GM12878 (cell line): Measurements from ENCODE around the gene NIPA2. TPM values are rescaled to one million over a fixed set of nuclear protein-coding genes. Genes with fewer than 3 reads are reported as not detected.

Experiments
- ATAC-seq: fragments of 200-7000 bp; cut with Tn5 transposase; 3 replicates; pipeline ENCODE4 v1.9.1; 2020; ENCODE audit warnings: mild to moderate bottlenecking, moderate library complexity
- BruUV-seq: library from RNA; stranded (reverse); fragments of 400-500 nt; replicated peaks from 2 replicates; lab custom pipeline; 2021; lab: Mats Ljungman, UMichigan
- CTCF ChIA-PET: fragments of 300-600 bp; sonication (Branson Sonifier 250); formaldehyde crosslinking; extraction: SDS; loops from one replicate; lab custom pipeline; 2021; ENCODE audit warnings: inconsistent platforms; lab: Yijun Ruan, JAX
- POLR2A ChIA-PET: fragments of 350-600 bp; formaldehyde crosslinking; extraction: SDS; loops from one replicate; lab custom pipeline; 2021; ENCODE audit warnings: inconsistent platforms; lab: Charles Lee
- RAD21 ChIA-PET: fragments of 300-600 bp; sonication (Branson Sonifier 250); formaldehyde crosslinking; loops from one replicate; lab custom pipeline; 2023; ENCODE audit warnings: antibody characterized with exemption; ENCODE audit not compliant: unreplicated experiment; lab: Charles Lee
- SMC1A ChIA-PET: fragments of 300-600 bp; sonication (Branson Sonifier 250); formaldehyde crosslinking; loops from one replicate; lab custom pipeline; 2023; ENCODE audit not compliant: unreplicated experiment, uncharacterized antibody; lab: Charles Lee
- DNase-seq: peaks from one replicate; pipeline ENCODE4 v3.0.0-alpha.2; 2011; ENCODE audit warnings: low read depth, low spot score
- FAIRE-seq: peaks from 3 replicates; lab custom pipeline; 2011; peaks lifted over from hg19 to GRCh38; lab: Jason Lieb, UNC
- H2AFZ ChIP-seq: 2 replicates; pipeline ENCODE4 v1.6.0; 2011; ENCODE audit warnings: low read depth, low read length, control low read depth; ENCODE audit not compliant: control insufficient read depth
- H3K27ac ChIP-seq: 2 replicates; pipeline ENCODE4 v1.5.1; 2011; ENCODE audit warnings: control low read depth; ENCODE audit not compliant: control insufficient read depth, insufficient read depth
- H3K27me3 ChIP-seq, 2 experiments: replicated peaks in 1 of 2; 2 replicates each; pipeline versions ENCODE4 v1.6.0 to v1.6.1; 2011; ENCODE audit warnings: low read length in 1 of 2; ENCODE audit not compliant: control insufficient read depth in 2 of 2, insufficient read depth in 2 of 2
- H3K36me3 ChIP-seq, 2 experiments: 2 replicates each; pipeline ENCODE4 v1.5.1; 2011; ENCODE audit warnings: low read length in 1 of 2; ENCODE audit not compliant: control insufficient read depth in 2 of 2, insufficient read depth in 2 of 2
- H3K4me1 ChIP-seq: 2 replicates; pipeline ENCODE4 v1.6.1; 2011; ENCODE audit warnings: mild to moderate bottlenecking, low read length, moderate library complexity, mixed read lengths; ENCODE audit not compliant: control insufficient read depth, insufficient read depth
- H3K4me2 ChIP-seq: 2 replicates; pipeline ENCODE4 v1.6.0; 2011; ENCODE audit warnings: control low read depth; ENCODE audit not compliant: control insufficient read depth, insufficient read depth
- H3K4me3 ChIP-seq: fragments of 200-600 bp; sonication (generic); 2 replicates; pipeline ENCODE4 v1.5.1; 2016
- H3K79me2 ChIP-seq: 2 replicates; pipeline ENCODE4 v1.6.0; 2011; ENCODE audit warnings: low read length; ENCODE audit not compliant: control insufficient read depth, insufficient read depth
- H3K9ac ChIP-seq: 2 replicates; pipeline ENCODE4 v1.8.0; 2011; ENCODE audit warnings: low read length, control low read depth, mixed read lengths; ENCODE audit not compliant: control insufficient read depth, insufficient read depth
- H3K9me3 ChIP-seq: replicated peaks from 3 replicates; pipeline ENCODE4 v1.5.1; 2011; ENCODE audit warnings: mild to moderate bottlenecking, low read length; ENCODE audit not compliant: control insufficient read depth, insufficient read depth
- H4K20me1 ChIP-seq: 2 replicates; pipeline ENCODE4 v1.6.0; 2011; ENCODE audit not compliant: control insufficient read depth, insufficient read depth
- FOXK2 ChIP-seq: fragments of 450-650 bp; IDR thresholded peaks from 2 replicates; pipeline ENCODE4 v1.6.1; 2017; ENCODE audit warnings: mild to moderate bottlenecking, moderate library complexity
- IKZF2 ChIP-seq, 2 experiments: fragments of 450-650 bp; IDR thresholded peaks; 2 replicates each; pipeline ENCODE4 v1.6.1; 2017; ENCODE audit warnings: mild to moderate bottlenecking in 2 of 2, moderate library complexity in 2 of 2
- RAD21 ChIP-seq: IDR thresholded peaks from 2 replicates; pipeline ENCODE4 v1.6.1; 2011; ENCODE audit warnings: mild to moderate bottlenecking, low read depth, low read length, moderate library complexity; ENCODE audit not compliant: insufficient read depth
- REST ChIP-seq: IDR thresholded peaks from 2 replicates; pipeline ENCODE4 v1.6.1; 2012; ENCODE audit warnings: mild to moderate bottlenecking, low read depth, low read length
- RFX5 ChIP-seq: IDR thresholded peaks from 2 replicates; pipeline ENCODE4 v1.6.1; 2011; ENCODE audit warnings: low read depth, low read length, improper control_type of control experiment
- STAT1 ChIP-seq: fragments of 450-650 bp; conservative IDR thresholded peaks from 2 replicates; pipeline ENCODE4 v1.6.1; 2014; ENCODE audit warnings: antibody characterized with exemption, mild to moderate bottlenecking
- TCF3 ChIP-seq: IDR thresholded peaks from 2 replicates; pipeline ENCODE4 v1.6.1; 2012; ENCODE audit warnings: low read depth, mild to moderate bottlenecking, low read length, borderline replicate concordance; ENCODE audit not compliant: insufficient read depth
- ZNF384 ChIP-seq: IDR thresholded peaks from 2 replicates; pipeline ENCODE4 v1.6.1; 2012; ENCODE audit warnings: low read depth, mild to moderate bottlenecking, low read length, improper control_type of control experiment, borderline replicate concordance
- WGBS: methylation state at CpG from one replicate; pipeline ENCODE4 v1.1.6; 2016; ENCODE audit warnings: low lambda C conversion rate; ENCODE audit not compliant: insufficient replicate concordance, insufficient coverage; ENCODE audit errors: missing lambda C conversion rate; 5-methylcytosine and 5-hydroxymethylcytosine counted together
- in situ Hi-C: fragments of 300-500 bp; cut with MboI; formaldehyde crosslinking; loops from 9 replicates; pipeline ENCODE4 v1.14.3; 2018; ENCODE audit warnings: mixed read lengths
- intact Hi-C: fragments of 100-400 bp; cut with micrococcal nuclease; formaldehyde crosslinking; loops from one replicate; pipeline ENCODE4 v1.14.2; 2022; ENCODE audit not compliant: unreplicated experiment
- polyA plus RNA-seq, 11 experiments: library from polyadenylated mRNA; depleted of rRNA in 4 of 11; unstranded in 6 of 11; stranded (reverse) in 5 of 11; fragments of >200 nt; fragmentation: Nextera tagmentation in 4 of 11; fragmentation: Illumina TruSeq in 1 of 11; extraction: Ambion mirVana in 4 of 11; extraction: Trizol in 1 of 11; gene quantifications; 1 replicate in 1 of 11; 2 replicates in 10 of 11; pipeline versions ENCODE4 v1.2.1 to v1.2.3, GENCODE V29; 2011 to 2016; ENCODE audit warnings: inconsistent platforms in 2 of 11, missing spikeins in 2 of 11, low read depth in 1 of 11
- total RNA-seq, 4 experiments: library from RNA; depleted of rRNA in 3 of 4; stranded (reverse); fragments of >200 nt in 3 of 4; fragmentation: Illumina TruSeq in 1 of 4; extraction: Trizol in 1 of 4; gene quantifications; 2 replicates each; pipeline versions ENCODE4 v1.2.1 to v1.2.3, GENCODE V29; 2013 to 2021

Gene NIPA2
- total and polyA plus RNA-seq, 10 of the 15 experiments (the other 5 are each of a cell fraction or from before 2014, with no cell fraction given) = 24.4 to 159 (median 96.5) TPM

GRCh38 chr15:22902981-22903380 is 64.5 kb downstream of the NIPA2 start (continued):
- TF ChIP-seq REST (no peak), ZNF384 (no peak), STAT1 (no peak), TCF3 (no peak), IKZF2 (IDR thresholded peaks at IDR 0.05) (no peak)

- 0 out of 2 replicates have a peak, but pooled peaks have one; percentile 14 for TF ChIP-seq RAD21
- TF ChIP-seq FOXK2 = no peak
- no peak for TF ChIP-seq RFX5
- Histone ChIP-seq H3K27ac (no peak overlapping the region), H3K36me3 (peaks cover 10 to 11% of the 10 kb centered on the region in 2 experiments; a peak in 3 of 4 replicates), H3K4me3 (no peak overlapping the region), H3K27me3 (no peaks in the 10 kb centered on the region), H2AFZ (no peak overlapping the region), H4K20me1 (no peaks in the 10 kb centered on the region), H3K79me2 (no peaks in the 10 kb centered on the region), H3K4me2 (no peak overlapping the region), H3K9me3 (no peaks in the 10 kb centered on the region; the same call in 2 of the 3 replicates), H3K9ac (no peak overlapping the region), H3K4me1 (no peaks in the 10 kb centered on the region)
- FAIRE-seq (no peak), DNase-seq (no peak), ATAC-seq (no peak)
- ChIA-PET POLR2A (no interaction called here), RAD21 (no interaction called here), CTCF (no interaction called here), SMC1A (no interaction called here)
- no TSS peak for BruUV-seq
- intact Hi-C loops = no loop called here
- 91% methylated on average over 18 of the region's 18 CpGs for WGBS
- in situ Hi-C loops = no loop called here
Measured at GRCh38 chr15:22903427-22903826, 65.0 kb downstream of the NIPA2 start.
